GM10248 (cell line): Measurements from ENCODE around the gene OOSP4B.

Experiments used
- CTCF ChIA-PET: fragments of 300-600 bp; sonication (Branson Sonifier 250); formaldehyde crosslinking; extraction: SDS; loops from one replicate; lab custom pipeline; 2021; ENCODE audit warnings: antibody characterized with exemption; lab: Yijun Ruan, JAX
- POLR2A ChIA-PET: fragments of 350-650 bp; sonication (Branson Sonifier 250); formaldehyde crosslinking; extraction: SDS; loops from one replicate; lab custom pipeline; 2020; ENCODE audit warnings: antibody characterized with exemption; lab: Yijun Ruan, JAX
- DNase-seq: peaks from one replicate; pipeline ENCODE4 v3.0.0; 2012; ENCODE audit errors: extremely low spot score
- CTCF ChIP-seq: IDR thresholded peaks from 2 replicates; pipeline ENCODE4 v1.5.1; 2012; ENCODE audit warnings: mild to moderate bottlenecking, low read depth; ENCODE audit errors: extremely low read depth, missing control alignments, control extremely low read depth

The OOSP4B gene

GRCh38 chr11:59984368-59984767 lies 32.6 kb upstream of the OOSP4B start:
- TF ChIP-seq CTCF = no peak
- no peak for DNase-seq
- ChIA-PET CTCF (interaction anchor here (1.2 kb wide), 1 partner anchor 11 kb away, joined by 3 read pairs; no protein-coding TSS in a partner anchor), POLR2A (no interaction called here)

GRCh38 chr11:59990421-59990820 lies 26.6 kb upstream of the OOSP4B start:
- POLR2A ChIA-PET = no interaction called here
- CTCF ChIA-PET = no interaction called here
- no peak for DNase-seq
- TF ChIP-seq CTCF = no peak

- TF ChIP-seq CTCF = no peak
- ChIA-PET CTCF (no interaction called here), POLR2A (no interaction called here)
- no peak for DNase-seq
Measured at GRCh38 chr11:59992425-59992824, 24.6 kb upstream of the OOSP4B start.

- no peak for DNase-seq
- CTCF ChIA-PET = interaction anchor here (1.7 kb wide), 1 partner anchor 10 kb away, joined by 5 read pairs; no protein-coding TSS in a partner anchor
- no peak for TF ChIP-seq CTCF
- POLR2A ChIA-PET = no interaction called here
Measured at GRCh38 chr11:59997800-59998199, 19.2 kb upstream of the OOSP4B start.

GRCh38 chr11:59999691-60000090 lies 17.3 kb upstream of the OOSP4B start:
- no peak for DNase-seq
- TF ChIP-seq CTCF = no peak
- ChIA-PET POLR2A (no interaction called here), CTCF (no interaction called here)

- no peak for TF ChIP-seq CTCF
- DNase-seq = no peak
- POLR2A ChIA-PET = no interaction called here
- CTCF ChIA-PET = interaction anchor here (1.6 to 2.0 kb wide), 2 partner anchors 10 to 31 kb away, joined by 3 to 5 read pairs; no protein-coding TSS in a partner anchor
Measured at GRCh38 chr11:60003729-60004128, 13.3 kb upstream of the OOSP4B start.
